ENCODE results near the gene PCK1.

DNA sequence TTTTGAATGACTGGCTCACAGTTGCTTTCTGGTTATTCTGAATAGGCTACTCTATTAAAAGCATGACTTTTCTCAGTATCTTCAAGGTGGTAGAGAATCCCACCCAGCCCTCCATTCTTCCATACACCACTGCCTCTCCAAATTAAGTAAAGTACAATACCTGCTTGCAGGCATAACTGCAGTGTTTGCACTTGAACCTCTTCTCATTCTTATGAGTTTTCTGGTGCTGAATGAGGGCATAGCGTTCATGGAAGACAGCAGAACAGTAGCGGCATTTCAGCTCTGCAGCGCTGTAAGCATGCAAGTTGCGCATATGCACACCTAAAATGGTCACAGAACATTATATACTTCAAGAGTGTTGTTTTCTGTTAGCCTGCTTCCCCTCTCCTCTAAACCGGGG is 48.5 kb upstream of the PCK1 start:
- TF ChIP-seq CTCF (IDR thresholded peaks at IDR 0.05) (no peak), POLR2A (IDR thresholded peaks at IDR 0.05) (no peak), POLR2AphosphoS5 (IDR thresholded peaks at IDR 0.05) (no peak)

Data from breast epithelium (tissue), 3 donors.